Neural progenitor cell (in vitro differentiated cells): ENCODE measurements around the gene MAP2K2. TPM values are rescaled to one million over a fixed set of nuclear protein-coding genes. Genes with fewer than 3 reads are reported as not detected.

Source experiments
- DNase-seq: peaks from one replicate; pipeline ENCODE4 v3.0.0-alpha.2; 2016; ENCODE audit warnings: low spot score
- H2AFZ ChIP-seq: fragments of 200-600 bp; sonication (generic); replicated peaks from 2 replicates; pipeline ENCODE4 v1.6.1; 2016; ENCODE audit warnings: antibody characterized with exemption
- H3F3A ChIP-seq: fragments of 200-600 bp; sonication (generic); 2 replicates; pipeline ENCODE4 v1.6.1; 2016; ENCODE audit warnings: antibody characterized with exemption, low read depth
- H3K27ac ChIP-seq: fragments of 200-600 bp; sonication (generic); 2 replicates; pipeline ENCODE4 v1.5.1; 2016; ENCODE audit warnings: mild to moderate bottlenecking
- H3K27me3 ChIP-seq: fragments of 200-600 bp; sonication (generic); 2 replicates; pipeline ENCODE4 v1.6.1; 2016; ENCODE audit warnings: mild to moderate bottlenecking, moderate library complexity
- H3K36me3 ChIP-seq: fragments of 200-600 bp; sonication (generic); 2 replicates; pipeline ENCODE4 v1.5.1; 2016
- H3K4me1 ChIP-seq: fragments of 200-600 bp; sonication (generic); 2 replicates; pipeline ENCODE4 v1.6.1; 2016; ENCODE audit warnings: mixed run types
- H3K4me2 ChIP-seq: fragments of 200-600 bp; sonication (generic); 2 replicates; pipeline ENCODE4 v1.6.1; 2016
- H3K4me3 ChIP-seq: fragments of 200-600 bp; sonication (generic); 2 replicates; pipeline ENCODE4 v1.5.1; 2016
- H3K79me2 ChIP-seq: fragments of 200-600 bp; sonication (generic); 2 replicates; pipeline ENCODE4 v1.6.1; 2016; ENCODE audit warnings: low read depth
- H3K9ac ChIP-seq: fragments of 200-600 bp; sonication (generic); 2 replicates; pipeline ENCODE4 v1.6.1; 2016
- H3K9me3 ChIP-seq: fragments of 200-600 bp; sonication (generic); 2 replicates; pipeline ENCODE4 v1.5.1; 2016; ENCODE audit warnings: low read depth
- H4K20me1 ChIP-seq: fragments of 200-600 bp; sonication (generic); 2 replicates; pipeline ENCODE4 v1.6.1; 2016; ENCODE audit warnings: low read depth
- H3K27ac Mint-ChIP-seq: 3 replicates; pipeline ENCODE4 v1.8.0; 2021; ENCODE audit warnings: mixed read lengths
- H3K27me3 Mint-ChIP-seq: 2 replicates; pipeline ENCODE4 v1.8.0; 2022; ENCODE audit warnings: low read depth, mild to moderate bottlenecking, inconsistent platforms, moderate library complexity, mixed read lengths; ENCODE audit not compliant: insufficient read depth
- H3K36me3 Mint-ChIP-seq: 3 replicates; pipeline ENCODE4 v1.8.0; 2021; ENCODE audit warnings: mixed read lengths
- H3K4me1 Mint-ChIP-seq: 3 replicates; pipeline ENCODE4 v1.8.0; 2021; ENCODE audit warnings: mixed read lengths
- H3K4me3 Mint-ChIP-seq: 3 replicates; pipeline ENCODE4 v1.8.0; 2021; ENCODE audit warnings: mild to moderate bottlenecking, moderate library complexity, mixed read lengths
- H3K9me3 Mint-ChIP-seq: 3 replicates; pipeline ENCODE4 v1.8.0; 2020; ENCODE audit warnings: mixed read lengths
- CTCF ChIP-seq: fragments of 200-600 bp; sonication (generic); IDR thresholded peaks from 2 replicates; pipeline ENCODE4 v1.5.1; 2017; ENCODE audit warnings: antibody characterized with exemption, mild to moderate bottlenecking
- EZH2 ChIP-seq: fragments of 200-600 bp; sonication (generic); IDR thresholded peaks from 2 replicates; pipeline ENCODE4 v1.6.1; 2017; ENCODE audit warnings: antibody characterized with exemption, mild to moderate bottlenecking, moderate library complexity
- EZH2phosphoT487 ChIP-seq: fragments of 200-600 bp; sonication (generic); IDR thresholded peaks from 2 replicates; pipeline ENCODE4 v1.6.1; 2017; ENCODE audit warnings: antibody characterized with exemption
- total RNA-seq: library from RNA; depleted of rRNA; stranded (reverse); fragments of >200 nt; gene quantifications from 2 replicates; pipeline ENCODE4 v1.2.3, GENCODE V29; 2015; ENCODE audit warnings: low replicate concordance

Gene MAP2K2
- total RNA-seq, 1 donor from 2014 or later = 69.7 TPM

GRCh38 chr19:4062419-4063368, 61.2 kb downstream of the MAP2K2 start:
- H3K9ac ChIP-seq = no peak overlapping the region
- no peaks in the 10 kb centered on the region for H3K9me3 ChIP-seq
- H3K4me1 Mint-ChIP-seq = peaks cover 5% of the 10 kb centered on the region
- H3K27me3 ChIP-seq = peaks cover 12% of the 10 kb centered on the region
- H3K79me2 ChIP-seq = peaks cover 69% of the 10 kb centered on the region
- no peaks in the 10 kb centered on the region for H3K36me3 Mint-ChIP-seq
- no peak overlapping the region for H3K27ac ChIP-seq
- H4K20me1 ChIP-seq = peaks cover 73% of the 10 kb centered on the region
- no peak overlapping the region for H3K4me3 ChIP-seq
- H3K4me1 ChIP-seq = peaks cover 11% of the 10 kb centered on the region
- H3K4me2 ChIP-seq = no peak overlapping the region
- no peak overlapping the region for H2AFZ ChIP-seq
- H3K9me3 Mint-ChIP-seq = no peaks in the 10 kb centered on the region
- H3K27me3 Mint-ChIP-seq = peaks cover 3% of the 10 kb centered on the region
- TF ChIP-seq EZH2phosphoT487 (no peak), CTCF (no peak), EZH2 (no peak)
- H3K27ac Mint-ChIP-seq = no peak overlapping the region
- no peak for DNase-seq
- H3K4me3 Mint-ChIP-seq = no peak overlapping the region
- H3K36me3 ChIP-seq = no peaks in the 10 kb centered on the region
- peaks cover 22% of the 10 kb centered on the region for H3F3A ChIP-seq

- H3K9me3 ChIP-seq = no peaks in the 10 kb centered on the region
- DNase-seq = no peak
- H3K27ac ChIP-seq = no peak overlapping the region
- peaks cover 6% of the 10 kb centered on the region for H3K4me1 ChIP-seq
- peaks cover 77% of the 10 kb centered on the region for H4K20me1 ChIP-seq
- TF ChIP-seq EZH2 (no peak), CTCF (no peak), EZH2phosphoT487 (no peak)
- H3F3A ChIP-seq = peaks cover 17% of the 10 kb centered on the region
- peaks cover 75% of the 10 kb centered on the region for H3K79me2 ChIP-seq
- Mint-ChIP-seq H3K4me3 (no peak overlapping the region), H3K27ac (no peak overlapping the region), H3K9me3 (no peaks in the 10 kb centered on the region), H3K27me3 (peaks cover 5% of the 10 kb centered on the region), H3K36me3 (peaks cover 1% of the 10 kb centered on the region), H3K4me1 (peaks cover 5% of the 10 kb centered on the region)
- peaks cover 3% of the 10 kb centered on the region for H3K27me3 ChIP-seq
- no peak overlapping the region for H3K4me3 ChIP-seq
- no peak overlapping the region for H3K4me2 ChIP-seq
- H3K9ac ChIP-seq = no peak overlapping the region
- no peak overlapping the region for H2AFZ ChIP-seq
- no peaks in the 10 kb centered on the region for H3K36me3 ChIP-seq
These were observed 62.1 kb downstream of the MAP2K2 start for GRCh38 chr19:4061683-4062418.

GRCh38 chr19:4061178-4061682, 62.7 kb downstream of the MAP2K2 start:
- no peak overlapping the region for H3K27ac ChIP-seq
- peaks cover 17% of the 10 kb centered on the region for H3F3A ChIP-seq
- peaks cover 6% of the 10 kb centered on the region for H3K4me1 ChIP-seq
- no peak overlapping the region for H3K4me3 ChIP-seq
- no peak overlapping the region for H3K9ac ChIP-seq
- no peak overlapping the region for H3K4me2 ChIP-seq
- H3K27me3 ChIP-seq = no peaks in the 10 kb centered on the region
- no peaks in the 10 kb centered on the region for H3K36me3 ChIP-seq
- no peak overlapping the region for H2AFZ ChIP-seq
- H3K4me3 Mint-ChIP-seq = no peak overlapping the region
- no peaks in the 10 kb centered on the region for H3K9me3 ChIP-seq
- peaks cover 1% of the 10 kb centered on the region for H3K36me3 Mint-ChIP-seq
- H3K9me3 Mint-ChIP-seq = no peaks in the 10 kb centered on the region
- TF ChIP-seq EZH2phosphoT487 = no peak
- TF ChIP-seq EZH2 = no peak
- TF ChIP-seq CTCF = no peak
- no peak for DNase-seq
- H3K27ac Mint-ChIP-seq = no peak overlapping the region
- peaks cover 5% of the 10 kb centered on the region for H3K27me3 Mint-ChIP-seq
- peaks cover 5% of the 10 kb centered on the region for H3K4me1 Mint-ChIP-seq
- peaks cover 80% of the 10 kb centered on the region for H4K20me1 ChIP-seq
- peaks cover 81% of the 10 kb centered on the region for H3K79me2 ChIP-seq
